ENCODE measurements around the gene ODAD3. TPM values are rescaled to one million over a fixed set of nuclear protein-coding genes. Genes with fewer than 3 reads are reported as not detected.

ODAD3 gene
- total RNA-seq, 1 donor from 2014 or later: 1.4 TPM

Other genes with a start within 250 kb of the ODAD3 start
- gene KANK2, start 237.6 kb downstream of the ODAD3 start, total RNA-seq: 84.3 to 85.3 TPM (median 84.7 TPM) in 3 replicates
- 0.25 to 0.84 TPM (median 0.29 TPM) in 3 replicates for gene ANGPTL8, start 195.5 kb downstream of the ODAD3 start, total RNA-seq
- 64.0 to 66.4 TPM (median 65.1 TPM) in 3 replicates for gene DOCK6, start 172.6 kb downstream of the ODAD3 start, total RNA-seq
- gene TSPAN16, start 139.0 kb downstream of the ODAD3 start, total RNA-seq: not detected in 3 replicates
- gene RAB3D, start 95.5 kb downstream of the ODAD3 start, total RNA-seq: 26.3 to 28.4 TPM (median 27.3 TPM) in 3 replicates
- gene TMEM205, start 88.9 kb downstream of the ODAD3 start, total RNA-seq: 56.8 to 61.4 TPM (median 57.2 TPM) in 3 replicates
- 29.6 to 34.9 TPM (median 34.2 TPM) in 3 replicates for gene CCDC159, start 88.6 kb downstream of the ODAD3 start, total RNA-seq
- gene PLPPR2, start 79.7 kb downstream of the ODAD3 start, total RNA-seq: 18.9 to 21.4 TPM (median 20.4 TPM) in 3 replicates
- 2.7 to 2.9 TPM (median 2.8 TPM) in 3 replicates for gene SWSAP1, start 60.5 kb downstream of the ODAD3 start, total RNA-seq
- 23.5 to 24.5 TPM (median 24.3 TPM) in 3 replicates for gene EPOR, start 50.8 kb downstream of the ODAD3 start, total RNA-seq
- 80.8 to 84.8 TPM (median 82.6 TPM) in 3 replicates for gene RGL3, start 15.8 kb downstream of the ODAD3 start, total RNA-seq
- 381 to 396 TPM (median 385 TPM) in 3 replicates for gene PRKCSH, start 514 bp upstream of the ODAD3 start, total RNA-seq
- 0.07 to 0.63 TPM in 2 of 3 replicates, not detected in the other for gene ELAVL3, start 45.9 kb upstream of the ODAD3 start, total RNA-seq
- gene ZNF653, start 70.7 kb upstream of the ODAD3 start, total RNA-seq: 13.9 to 16.5 TPM (median 15.4 TPM) in 3 replicates
- 32.1 to 34.4 TPM (median 32.2 TPM) in 3 replicates for gene ECSIT, start 94.0 kb upstream of the ODAD3 start, total RNA-seq
- 27.7 to 30.1 TPM (median 29.6 TPM) in 3 replicates for gene CNN1, start 103.7 kb upstream of the ODAD3 start, total RNA-seq
- 41.3 to 47.1 TPM (median 46.0 TPM) in 3 replicates for gene ELOF1, start 124.1 kb upstream of the ODAD3 start, total RNA-seq
- gene ACP5, start 142.5 kb upstream of the ODAD3 start, total RNA-seq: 3.9 to 4.2 TPM (median 3.9 TPM) in 3 replicates
- 28.6 to 29.9 TPM (median 29.8 TPM) in 3 replicates for gene ZNF627, start 162.4 kb upstream of the ODAD3 start, total RNA-seq